H1 (cell line): ENCODE results near the gene TRIM41. TPM values are rescaled to one million over a fixed set of nuclear protein-coding genes. Genes with fewer than 3 reads are reported as not detected.

Experiments used
- CTCF ChIA-PET: fragments of 300-600 bp; sonication (Branson Sonifier 250); formaldehyde crosslinking; loops from one replicate; lab custom pipeline; 2021; ENCODE audit not compliant: partially characterized antibody; lab: Charles Lee
- POLR2A ChIA-PET: fragments of 300-600 bp; sonication (Branson Sonifier 250); formaldehyde crosslinking; loops from one replicate; lab custom pipeline; 2021; ENCODE audit warnings: inconsistent platforms; ENCODE audit not compliant: partially characterized antibody; lab: Charles Lee
- DNase-seq, 2 experiments: peaks; one replicate each; pipeline versions ENCODE4 v3.0.0 to v3.0.0-alpha.2; 2010 to 2022; ENCODE audit warnings: low spot score in 2 of 2, low read depth in 1 of 2, mixed read lengths in 1 of 2
- FAIRE-seq: peaks from 2 replicates; lab custom pipeline; 2011; peaks lifted over from hg19 to GRCh38; lab: Jason Lieb, UNC
- H2AFZ ChIP-seq: 2 replicates; pipeline ENCODE4 v1.8.1; 2012; ENCODE audit warnings: low read length, inconsistent platforms
- H2AK5ac ChIP-seq: 2 replicates; pipeline ENCODE4 v1.6.1; 2013; ENCODE audit warnings: low read depth, low read length
- H2BK120ac ChIP-seq: replicated peaks from 2 replicates; pipeline ENCODE3; 2013; ENCODE audit warnings: low read depth, low read length, inconsistent platforms
- H2BK12ac ChIP-seq: 2 replicates; pipeline ENCODE4 v1.6.1; 2013; ENCODE audit warnings: low read depth, low read length
- H2BK15ac ChIP-seq: 2 replicates; pipeline ENCODE4 v1.6.1; 2013; ENCODE audit warnings: low read length
- H2BK20ac ChIP-seq: 2 replicates; pipeline ENCODE4 v1.6.1; 2013; ENCODE audit warnings: low read length
- H2BK5ac ChIP-seq: 2 replicates; pipeline ENCODE4 v1.6.1; 2013; ENCODE audit warnings: low read depth, low read length
- H3K14ac ChIP-seq: 2 replicates; pipeline ENCODE4 v1.6.1; 2013; ENCODE audit warnings: inconsistent platforms; ENCODE audit not compliant: insufficient read length
- H3K18ac ChIP-seq: 2 replicates; pipeline ENCODE4 v1.6.1; 2013; ENCODE audit warnings: low read length; ENCODE audit errors: extremely low read depth
- H3K23ac ChIP-seq: 2 replicates; pipeline ENCODE4 v1.6.1; 2013; ENCODE audit warnings: inconsistent platforms; ENCODE audit not compliant: insufficient read length
- H3K23me2 ChIP-seq: 2 replicates; pipeline ENCODE4 v1.6.1; 2013; ENCODE audit warnings: low read depth, low read length
- H3K27ac ChIP-seq: 2 replicates; pipeline ENCODE4 v1.6.1; 2011; ENCODE audit warnings: low read depth, low read length, inconsistent platforms
- H3K27me3 ChIP-seq, 4 experiments: replicated peaks in 1 of 4; 1 replicate in 1 of 4; 2 replicates in 3 of 4; pipeline versions ENCODE4 v1.6.1 to v1.8.1; 2011 to 2013; ENCODE audit warnings: low read length in 3 of 4, mild to moderate bottlenecking in 3 of 4, inconsistent platforms in 2 of 4, mixed read lengths in 2 of 4, moderate library complexity in 1 of 4; ENCODE audit not compliant: control insufficient read depth in 3 of 4, insufficient read depth in 3 of 4; ENCODE audit errors: extremely low read depth in 1 of 4
- H3K36me3 ChIP-seq, 4 experiments: 2 replicates each; pipeline versions ENCODE4 v1.6.1 to v1.8.1; 2011 to 2013; ENCODE audit warnings: mild to moderate bottlenecking in 4 of 4, low read length in 3 of 4, moderate library complexity in 2 of 4, control low read depth in 1 of 4, inconsistent platforms in 1 of 4; ENCODE audit not compliant: insufficient read depth in 4 of 4, control insufficient read depth in 2 of 4
- H3K4ac ChIP-seq: replicated peaks from 2 replicates; pipeline ENCODE3; 2013; ENCODE audit warnings: low read length, low read depth, mixed read lengths, inconsistent platforms; ENCODE audit not compliant: insufficient read length
- H3K4me1 ChIP-seq, 4 experiments: replicated peaks in 1 of 4; 1 replicate in 1 of 4; 2 replicates in 3 of 4; pipeline versions ENCODE4 v1.6.1 to v1.8.1; 2011 to 2013; ENCODE audit warnings: low read length in 3 of 4, inconsistent platforms in 2 of 4, mixed read lengths in 1 of 4; ENCODE audit not compliant: insufficient read depth in 4 of 4, control insufficient read depth in 3 of 4
- H3K4me2 ChIP-seq, 2 experiments: 2 replicates each; pipeline versions ENCODE4 v1.6.1 to v1.8.1; 2011 to 2013; ENCODE audit warnings: low read depth in 2 of 2, low read length in 2 of 2, control low read depth in 1 of 2, inconsistent platforms in 1 of 2, mild to moderate bottlenecking in 1 of 2; ENCODE audit not compliant: insufficient read depth in 1 of 2
- H3K4me3 ChIP-seq, 4 experiments: fragments of 200-600, 300-600 bp in 1 of 4; sonication (generic), shearing (Covaris generic), sonication (Bioruptor Twin) in 1 of 4; 2 replicates each; pipeline versions ENCODE4 v1.5.1 to v1.8.1; 2011 to 2016; ENCODE audit warnings: low read length in 4 of 4, low read depth in 3 of 4, control low read depth in 2 of 4, inconsistent platforms in 2 of 4, mild to moderate bottlenecking in 2 of 4, mixed read lengths in 1 of 4, moderate library complexity in 1 of 4; ENCODE audit not compliant: insufficient read depth in 2 of 4; ENCODE audit errors: extremely low read depth in 1 of 4
- H3K56ac ChIP-seq: replicated peaks from 2 replicates; pipeline ENCODE3; 2013; ENCODE audit warnings: low read depth, mild to moderate bottlenecking, mixed read lengths, low read length, inconsistent platforms; ENCODE audit not compliant: insufficient read length
- H3K79me1 ChIP-seq: 2 replicates; pipeline ENCODE4 v1.6.1; 2013; ENCODE audit warnings: low read depth, low read length, control low read depth
- H3K79me2 ChIP-seq, 2 experiments: 2 replicates each; pipeline versions ENCODE4 v1.6.1 to v1.8.1; 2012 to 2013; ENCODE audit warnings: low read length in 2 of 2, mild to moderate bottlenecking in 2 of 2, inconsistent platforms in 1 of 2; ENCODE audit not compliant: insufficient read depth in 2 of 2, control insufficient read depth in 1 of 2
- H3K9ac ChIP-seq, 4 experiments: replicated peaks in 1 of 4; 1 replicate in 1 of 4; 2 replicates in 3 of 4; pipeline versions ENCODE4 v1.6.1 to v1.8.1; 2011 to 2013; ENCODE audit warnings: low read depth in 3 of 4, low read length in 3 of 4, control low read depth in 2 of 4, mild to moderate bottlenecking in 2 of 4, moderate library complexity in 2 of 4, inconsistent platforms in 1 of 4; ENCODE audit errors: extremely low read depth in 1 of 4
- H3K9me3 ChIP-seq, 2 experiments: 2 replicates each; pipeline versions ENCODE4 v1.6.1 to v1.8.1; 2012 to 2013; ENCODE audit warnings: mild to moderate bottlenecking in 2 of 2, moderate library complexity in 2 of 2, control low read depth in 1 of 2, inconsistent platforms in 1 of 2, low read depth in 1 of 2, low read length in 1 of 2, mixed read lengths in 1 of 2; ENCODE audit not compliant: insufficient read depth in 2 of 2
- H4K20me1 ChIP-seq, 2 experiments: replicated peaks in 1 of 2; 2 replicates each; pipeline versions ENCODE3 to v1.8.1; 2011 to 2013; ENCODE audit warnings: inconsistent platforms in 2 of 2, low read length in 2 of 2, mild to moderate bottlenecking in 1 of 2; ENCODE audit not compliant: insufficient read depth in 2 of 2, control insufficient read depth in 1 of 2
- H4K5ac ChIP-seq: 2 replicates; pipeline ENCODE4 v1.6.1; 2013; ENCODE audit warnings: low read length, low read depth, mixed read lengths, inconsistent platforms; ENCODE audit not compliant: insufficient read length
- H4K8ac ChIP-seq: 2 replicates; pipeline ENCODE4 v1.8.0; 2013; ENCODE audit warnings: mild to moderate bottlenecking, moderate library complexity, low read length, inconsistent platforms; ENCODE audit not compliant: insufficient read depth; ENCODE audit errors: extremely low read depth
- H4K91ac ChIP-seq: replicated peaks from 2 replicates; pipeline ENCODE3; 2013; ENCODE audit warnings: low read length, mixed read lengths, inconsistent platforms; ENCODE audit not compliant: insufficient read length
- CBX8 ChIP-seq: fragments of 300-800, 300-1000 bp; sonication (generic); IDR thresholded peaks from 2 replicates; pipeline ENCODE4 v1.7.1; 2016; ENCODE audit warnings: low read depth, low read length, borderline replicate concordance
- CHD1 ChIP-seq: IDR thresholded peaks from 2 replicates; pipeline ENCODE4 v1.6.1; 2012; ENCODE audit warnings: low read depth, low read length, improper control_type of control experiment
- GABPA ChIP-seq: IDR thresholded peaks from 2 replicates; pipeline ENCODE4 v1.6.1; 2011; ENCODE audit warnings: mild to moderate bottlenecking, low read length, moderate library complexity, borderline replicate concordance; ENCODE audit not compliant: insufficient read depth
- PHF8 ChIP-seq: fragments of 200-600 bp; sonication (generic); conservative IDR thresholded peaks from 2 replicates; pipeline ENCODE4 v1.7.1; 2012; ENCODE audit warnings: low read depth, mild to moderate bottlenecking, inconsistent platforms, low read length, moderate library complexity
- POU5F1 ChIP-seq: IDR thresholded peaks from 2 replicates; pipeline ENCODE4 v1.6.1; 2011; ENCODE audit warnings: low read depth, mild to moderate bottlenecking, low read length, moderate library complexity
- SP1 ChIP-seq: IDR thresholded peaks from 2 replicates; pipeline ENCODE4 v1.6.1; 2011; ENCODE audit warnings: low read depth, low read length
- TAF1 ChIP-seq: IDR thresholded peaks from 2 replicates; pipeline ENCODE4 v1.6.1; 2011; ENCODE audit warnings: mild to moderate bottlenecking, low read depth, low read length
- TEAD4 ChIP-seq: IDR thresholded peaks from 2 replicates; pipeline ENCODE4 v1.6.1; 2012; ENCODE audit warnings: low read depth, low read length, inconsistent platforms, mixed read lengths
- WGBS, 2 experiments: shearing (Covaris generic) in 1 of 2; methylation state at CpG; one replicate each; pipeline versions ENCODE4 v1.1.6 to v1.1.7; 2013 to 2015; ENCODE audit warnings: low lambda C conversion rate in 2 of 2, mixed read lengths in 2 of 2, inconsistent platforms in 1 of 2, low coverage in 1 of 2, missing lambda C conversion rate in 1 of 2; ENCODE audit not compliant: insufficient replicate concordance in 2 of 2, insufficient coverage in 1 of 2, insufficient read length in 1 of 2; ENCODE audit errors: extremely low coverage in 1 of 2, missing lambda C conversion rate in 1 of 2; 5-methylcytosine and 5-hydroxymethylcytosine counted together
- polyA plus RNA-seq, 7 experiments: library from polyadenylated mRNA; depleted of rRNA in 3 of 7; stranded (reverse) in 5 of 7; unstranded in 2 of 7; fragments of >200 nt in 5 of 7; fragments of 200-250 nt in 2 of 7; gene quantifications; 1 replicate in 5 of 7; 2 replicates in 1 of 7; 4 replicates in 1 of 7; pipeline versions ENCODE4 v1.2.1 to v1.2.3, GENCODE V29; 2011 to 2013; ENCODE audit warnings: missing spikeins in 2 of 7, mixed read lengths in 2 of 7
- total RNA-seq: library from RNA; stranded (reverse); fragmentation: NEBNext Ultra II Directional; extraction: Animal tissue kit (Norgen Biotek cat#: 25700); gene quantifications from 2 replicates; pipeline ENCODE4 v1.2.1, GENCODE V29; 2021
- TF ChIP-seq, protein P1 (sequence below): IDR thresholded peaks from 2 replicates; pipeline ENCODE4 v1.6.1; 2012; ENCODE audit warnings: low read length, inconsistent platforms
- TF ChIP-seq, protein P2 (sequence below), 3 experiments: IDR thresholded peaks; 1 replicate in 2 of 3; 2 replicates in 1 of 3; pipeline versions ENCODE4 v1.5.1 to v1.6.1; 2011; ENCODE audit warnings: low read length in 3 of 3, mild to moderate bottlenecking in 3 of 3, inconsistent platforms in 2 of 3, low read depth in 1 of 3, moderate library complexity in 1 of 3; ENCODE audit not compliant: insufficient read depth in 1 of 3; ENCODE audit errors: control extremely low read depth in 1 of 3

TRIM41 gene
- total and polyA plus RNA-seq, 2 of the 8 experiments (the other 6 are each of a cell fraction or from before 2014, with no cell fraction given): 12.9 to 21.6 TPM

DNA sequence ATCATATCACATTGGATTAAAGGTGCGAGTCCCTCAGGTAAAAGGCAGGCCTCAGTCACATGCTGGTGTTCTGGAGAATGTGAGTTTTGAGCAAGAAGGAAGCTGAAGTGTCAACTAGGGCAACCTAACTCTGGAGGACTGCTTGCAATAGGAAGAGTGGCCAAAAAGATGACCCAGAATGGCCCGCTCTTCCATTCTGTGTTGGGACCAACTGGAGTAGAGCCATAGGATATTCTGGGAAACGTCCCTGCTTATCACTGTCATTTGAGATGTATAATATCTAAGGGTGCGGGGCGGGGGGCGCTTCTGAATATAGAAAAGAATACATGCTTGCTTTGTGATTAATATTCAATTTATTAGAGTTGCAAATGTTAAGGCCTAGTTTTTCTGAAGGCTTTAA lies 11.0 kb upstream of the TRIM41 start:
- Histone ChIP-seq H3K56ac (no peak overlapping the region), H3K79me1 (no peaks in the 10 kb centered on the region), H2BK20ac (no peak overlapping the region), H3K27me3 (peaks cover 0 to 5% (median 1%) of the 10 kb centered on the region in 4 experiments; a peak in 2 of 7 replicates), H3K9me3 (no peaks in the 10 kb centered on the region), H4K8ac (no peak overlapping the region), H3K27ac (no peak overlapping the region), H3K23ac (no peak overlapping the region), H2BK5ac (no peak overlapping the region), H3K79me2 (no peaks in the 10 kb centered on the region), H2BK15ac (no peak overlapping the region), H4K5ac (no peak overlapping the region), H3K23me2 (peaks cover under 1% of the 10 kb centered on the region; the same call in 1 of the 2 replicates), H3K14ac (no peak overlapping the region), H3K4me2 (no peak overlapping the region), H2AFZ (no peak overlapping the region), H3K9ac (no peak overlapping the region), H4K91ac (no peak overlapping the region), H2AK5ac (no peak overlapping the region), H2BK120ac (no peak overlapping the region), H3K18ac (no peak overlapping the region), H3K36me3 (no peaks in the 10 kb centered on the region), H3K4ac (no peak overlapping the region), H2BK12ac (no peak overlapping the region), H3K4me3 (no peak overlapping the region), H3K4me1 (0 out of 7 replicates have a peak, but pooled peaks cover 0 to 2% (median 0%) of the 10 kb centered on the region in 4 experiments), H4K20me1 (no peaks in the 10 kb centered on the region)
- 93% methylated on average over 6 of the region's 6 CpGs; no CpG with 5 or more reads in 1 of the 2 experiments for WGBS, 2 experiments
- ChIA-PET POLR2A (interaction anchor here (1.0 to 1.6 kb wide), 4 partner anchors 10 to 49 kb away, joined by 3 to 7 read pairs (median 4); partner anchors contain the start of genes RACK1 and TRIM52), CTCF (interaction anchor here (0.6 to 14.5 kb wide), 4 partner anchors 8 to 1632 kb away, joined by 3 to 197 read pairs (median 4); no protein-coding TSS in a partner anchor)
- no peak for FAIRE-seq
- no peak for DNase-seq
- TF ChIP-seq POU5F1 (no peak), TAF1 (no peak), SP1 (no peak), PHF8 (no peak), CHD1 (no peak), GABPA (no peak), CBX8 (no peak), TEAD4 (no peak)
- TF ChIP-seq, protein P1, sequence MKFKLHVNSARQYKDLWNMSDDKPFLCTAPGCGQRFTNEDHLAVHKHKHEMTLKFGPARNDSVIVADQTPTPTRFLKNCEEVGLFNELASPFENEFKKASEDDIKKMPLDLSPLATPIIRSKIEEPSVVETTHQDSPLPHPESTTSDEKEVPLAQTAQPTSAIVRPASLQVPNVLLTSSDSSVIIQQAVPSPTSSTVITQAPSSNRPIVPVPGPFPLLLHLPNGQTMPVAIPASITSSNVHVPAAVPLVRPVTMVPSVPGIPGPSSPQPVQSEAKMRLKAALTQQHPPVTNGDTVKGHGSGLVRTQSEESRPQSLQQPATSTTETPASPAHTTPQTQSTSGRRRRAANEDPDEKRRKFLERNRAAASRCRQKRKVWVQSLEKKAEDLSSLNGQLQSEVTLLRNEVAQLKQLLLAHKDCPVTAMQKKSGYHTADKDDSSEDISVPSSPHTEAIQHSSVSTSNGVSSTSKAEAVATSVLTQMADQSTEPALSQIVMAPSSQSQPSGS: no peak
- TF ChIP-seq, protein P2, sequence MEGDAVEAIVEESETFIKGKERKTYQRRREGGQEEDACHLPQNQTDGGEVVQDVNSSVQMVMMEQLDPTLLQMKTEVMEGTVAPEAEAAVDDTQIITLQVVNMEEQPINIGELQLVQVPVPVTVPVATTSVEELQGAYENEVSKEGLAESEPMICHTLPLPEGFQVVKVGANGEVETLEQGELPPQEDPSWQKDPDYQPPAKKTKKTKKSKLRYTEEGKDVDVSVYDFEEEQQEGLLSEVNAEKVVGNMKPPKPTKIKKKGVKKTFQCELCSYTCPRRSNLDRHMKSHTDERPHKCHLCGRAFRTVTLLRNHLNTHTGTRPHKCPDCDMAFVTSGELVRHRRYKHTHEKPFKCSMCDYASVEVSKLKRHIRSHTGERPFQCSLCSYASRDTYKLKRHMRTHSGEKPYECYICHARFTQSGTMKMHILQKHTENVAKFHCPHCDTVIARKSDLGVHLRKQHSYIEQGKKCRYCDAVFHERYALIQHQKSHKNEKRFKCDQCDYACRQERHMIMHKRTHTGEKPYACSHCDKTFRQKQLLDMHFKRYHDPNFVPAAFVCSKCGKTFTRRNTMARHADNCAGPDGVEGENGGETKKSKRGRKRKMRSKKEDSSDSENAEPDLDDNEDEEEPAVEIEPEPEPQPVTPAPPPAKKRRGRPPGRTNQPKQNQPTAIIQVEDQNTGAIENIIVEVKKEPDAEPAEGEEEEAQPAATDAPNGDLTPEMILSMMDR (IDR thresholded peaks at IDR 0.05; ENCODE audit: control extremely low read depth in 1 of 3, insufficient read depth in 1 of 3, low read depth in 1 of 3, low read length in 3 of 3): no peak
